Large intestine (tissue), 3 donors: ENCODE measurements around the gene STK39. TPM values are rescaled to one million over a fixed set of nuclear protein-coding genes. Genes with fewer than 3 reads are reported as not detected.
"Not testable (repeated sequence)": the region's sequence is repeated elsewhere in the genome, so short reads cannot be mapped to it uniquely, and the experiment has no call there.

Source experiments
- DNase-seq, 2 donors: peaks; one replicate each; pipeline versions ENCODE4 v3.0.0 to v3.0.0-alpha.2; 2013
- H3K27ac ChIP-seq: one replicate; pipeline ENCODE4 v1.5.1; 2013; ENCODE audit warnings: low read length
- H3K27me3 ChIP-seq: 2 replicates; pipeline ENCODE4 v1.6.1; 2013; ENCODE audit warnings: low read length; ENCODE audit not compliant: control insufficient read depth, insufficient read depth
- H3K36me3 ChIP-seq: 2 replicates; pipeline ENCODE4 v1.6.1; 2013; ENCODE audit warnings: low read length; ENCODE audit not compliant: control insufficient read depth, insufficient read depth
- H3K4me1 ChIP-seq: one replicate; pipeline ENCODE4 v1.6.1; 2013; ENCODE audit warnings: low read length; ENCODE audit not compliant: control insufficient read depth, insufficient read depth
- H3K4me3 ChIP-seq: one replicate; pipeline ENCODE4 v1.5.1; 2013; ENCODE audit warnings: low read length
- H3K9me3 ChIP-seq: one replicate; pipeline ENCODE4 v1.6.1; 2013; ENCODE audit warnings: mild to moderate bottlenecking, low read depth, low read length, moderate library complexity; ENCODE audit not compliant: control insufficient read depth
- WGBS: methylation state at CpG from one replicate; pipeline ENCODE4 v1.1.5; 2013; ENCODE audit warnings: low lambda C conversion rate; ENCODE audit not compliant: insufficient coverage; 5-methylcytosine and 5-hydroxymethylcytosine counted together
- polyA plus RNA-seq: library from polyadenylated mRNA; unstranded; fragments of 120-200 nt; gene quantifications from one replicate; pipeline ENCODE4 v1.2.1, GENCODE V29; 2013

STK39 gene
- polyA plus RNA-seq, 1 donor, result 22.4 TPM

DNA sequence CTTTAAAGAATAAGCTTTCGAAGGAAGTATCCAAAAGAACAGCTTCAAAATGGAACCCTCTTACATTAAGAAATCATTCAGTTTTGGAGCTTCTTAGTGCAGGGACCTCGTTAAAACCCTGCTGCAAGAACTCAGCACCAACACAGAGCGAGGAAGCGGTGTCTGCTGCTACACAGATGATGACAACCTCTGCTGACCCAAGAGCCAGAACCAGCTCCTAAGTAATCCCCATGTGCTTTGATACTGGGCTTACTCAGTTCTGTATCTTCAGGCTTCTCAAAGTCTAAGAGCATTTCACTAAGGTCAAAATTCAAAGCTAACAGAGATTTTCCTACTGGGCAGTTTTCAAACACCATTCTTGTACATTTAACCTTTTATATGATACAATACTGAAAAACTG is 194.6 kb downstream of the STK39 start:
- Histone ChIP-seq H3K27ac (no peak overlapping the region), H3K36me3 (peaks cover 7% of the 10 kb centered on the region), H3K9me3 (no peaks in the 10 kb centered on the region), H3K4me3 (no peak overlapping the region), H3K27me3 (no peaks in the 10 kb centered on the region), H3K4me1 (peaks cover 5% of the 10 kb centered on the region)
- no peak for DNase-seq
- WGBS, result no CpG with 5 or more reads among the region's 4 CpGs

DNA sequence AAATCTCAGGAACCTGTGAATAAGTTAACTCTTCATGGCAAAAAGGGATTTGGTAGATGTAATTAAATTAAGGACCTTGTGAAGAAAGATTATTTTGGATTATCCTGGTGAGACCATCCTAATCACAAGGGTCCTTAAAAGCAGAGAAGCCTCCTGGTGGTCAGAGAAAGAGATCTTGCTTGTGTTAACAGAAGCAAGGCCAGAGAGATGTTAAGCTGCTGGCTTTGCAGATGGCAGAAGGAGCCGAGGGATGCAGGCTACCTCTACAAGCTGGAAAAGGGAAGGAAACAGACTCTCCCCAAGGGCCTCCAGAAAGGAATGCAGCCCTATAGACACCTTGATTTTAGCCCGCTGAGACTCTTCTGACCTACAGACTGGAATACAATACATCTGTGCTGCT is 197.0 kb downstream of the STK39 start:
- Histone ChIP-seq H3K9me3 (no peaks in the 10 kb centered on the region), H3K36me3 (peaks cover 10% of the 10 kb centered on the region), H3K27me3 (no peaks in the 10 kb centered on the region), H3K4me1 (peaks cover 3% of the 10 kb centered on the region), H3K4me3 (no peak overlapping the region), H3K27ac (no peak overlapping the region)
- no CpG with 5 or more reads among the region's 2 CpGs for WGBS
- no peak for DNase-seq

DNA sequence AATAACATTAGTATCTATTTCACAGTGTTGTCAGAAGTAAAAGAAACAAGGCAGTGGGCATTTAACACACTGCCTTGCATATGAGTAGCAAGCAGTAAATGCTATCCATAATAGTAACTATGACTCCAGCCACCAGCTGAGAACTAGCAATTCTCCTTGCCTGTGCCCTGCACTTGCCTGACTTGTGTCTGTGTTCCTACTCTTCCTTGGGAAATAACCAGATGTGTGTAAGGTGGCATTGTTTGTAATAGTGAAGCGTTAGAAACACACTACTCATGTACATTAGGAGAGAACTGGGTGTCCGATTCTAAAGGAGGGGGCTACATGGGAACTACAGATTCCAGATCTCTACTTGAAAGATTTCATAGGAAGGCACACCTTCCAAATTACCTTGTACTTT is 197.8 kb downstream of the STK39 start:
- Histone ChIP-seq H3K27me3 (no peaks in the 10 kb centered on the region), H3K4me3 (no peak overlapping the region), H3K9me3 (no peaks in the 10 kb centered on the region), H3K4me1 (peaks cover 8% of the 10 kb centered on the region), H3K36me3 (peaks cover 10% of the 10 kb centered on the region), H3K27ac (no peak overlapping the region)
- no CpG with 5 or more reads among the region's 2 CpGs for WGBS
- no peak for DNase-seq

DNA sequence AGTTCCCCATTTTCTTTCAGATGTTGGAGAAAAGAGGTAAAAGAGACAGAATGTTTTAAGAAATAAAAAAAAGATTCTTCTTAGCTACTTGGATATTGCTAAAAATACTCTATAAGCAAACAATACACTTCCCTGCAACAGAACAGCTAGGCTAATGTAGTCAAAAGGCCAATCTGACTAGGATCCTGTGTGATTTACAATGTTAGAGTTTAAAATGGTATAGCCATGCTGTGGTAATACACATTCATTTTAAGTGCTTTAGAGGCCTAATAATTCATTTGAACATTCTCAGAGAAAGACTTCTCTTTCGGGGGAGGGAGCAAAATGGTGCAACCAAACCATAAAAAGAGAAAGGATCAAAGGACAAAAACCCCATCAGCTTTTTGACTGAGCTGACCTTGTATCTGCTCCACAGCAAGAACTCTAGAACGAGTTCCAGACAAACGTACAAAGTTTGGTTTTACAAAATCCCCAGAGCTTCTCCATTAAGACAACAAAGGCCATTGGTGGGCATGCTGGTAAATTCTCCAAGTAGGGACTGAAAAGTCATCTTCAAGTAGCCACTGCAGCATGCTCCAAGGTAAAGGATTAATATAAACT is 200.2 kb downstream of the STK39 start:
- WGBS, result no CpG with 5 or more reads among the region's 3 CpGs
- Histone ChIP-seq H3K36me3 (peaks cover 10% of the 10 kb centered on the region), H3K27me3 (no peaks in the 10 kb centered on the region), H3K9me3 (no peaks in the 10 kb centered on the region), H3K4me3 (no peak overlapping the region), H3K4me1 (peaks cover 18% of the 10 kb centered on the region), H3K27ac (no peak overlapping the region)
- DNase-seq, result no peak

DNA sequence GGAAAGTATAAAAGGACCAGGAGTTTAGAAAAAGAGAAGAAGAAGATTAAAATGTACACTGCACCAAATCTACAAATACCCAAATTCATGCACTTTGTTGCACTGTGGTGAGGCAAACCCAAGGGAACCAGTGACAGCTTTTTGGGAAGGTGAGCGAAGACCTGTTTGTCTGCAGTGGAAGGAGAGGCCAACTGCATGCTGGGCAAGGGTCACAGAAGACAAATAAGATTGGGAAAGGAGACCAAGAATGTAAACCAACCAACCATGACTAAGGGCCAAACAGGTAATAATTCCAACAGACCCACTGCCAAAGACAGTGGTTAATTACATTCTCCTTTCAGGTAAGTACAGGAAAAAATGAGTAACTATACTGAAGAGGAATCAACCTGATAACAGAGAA is 202.8 kb downstream of the STK39 start:
- DNase-seq, result no peak
- H3K27me3 ChIP-seq, result no peaks in the 10 kb centered on the region
- H3K36me3 ChIP-seq, result peaks cover 3% of the 10 kb centered on the region
- no CpG with 5 or more reads among the region's 1 CpG for WGBS
- H3K9me3 ChIP-seq, result no peaks in the 10 kb centered on the region
- H3K4me3 ChIP-seq, result no peak overlapping the region
- no peak overlapping the region for H3K27ac ChIP-seq
- peaks cover 18% of the 10 kb centered on the region for H3K4me1 ChIP-seq

DNA sequence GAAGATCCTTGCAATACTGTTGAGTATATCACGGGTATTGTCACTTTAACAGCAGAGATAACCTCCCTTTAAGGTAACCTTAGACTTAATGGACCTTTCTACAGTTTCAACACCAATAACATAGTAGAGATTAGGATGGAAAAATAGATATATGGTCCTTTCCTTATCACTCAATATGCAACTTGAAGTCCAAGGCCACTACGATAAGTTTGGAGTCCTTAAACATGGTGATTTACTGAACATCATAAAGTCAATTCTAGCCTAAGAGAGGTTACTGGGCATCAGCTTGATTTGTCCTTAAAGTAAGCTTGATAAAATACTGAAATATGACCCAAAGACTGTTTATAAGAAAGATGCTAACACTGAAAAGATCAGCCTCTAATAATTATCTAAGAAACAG is 203.2 kb downstream of the STK39 start:
- Histone ChIP-seq H3K4me3 (no peak overlapping the region), H3K27ac (no peak overlapping the region), H3K9me3 (no peaks in the 10 kb centered on the region), H3K36me3 (peaks cover 3% of the 10 kb centered on the region), H3K27me3 (no peaks in the 10 kb centered on the region), H3K4me1 (peaks cover 18% of the 10 kb centered on the region)
- WGBS, result no CpG with 5 or more reads among the region's 2 CpGs
- DNase-seq, result peak; percentile 26 to 66

DNA sequence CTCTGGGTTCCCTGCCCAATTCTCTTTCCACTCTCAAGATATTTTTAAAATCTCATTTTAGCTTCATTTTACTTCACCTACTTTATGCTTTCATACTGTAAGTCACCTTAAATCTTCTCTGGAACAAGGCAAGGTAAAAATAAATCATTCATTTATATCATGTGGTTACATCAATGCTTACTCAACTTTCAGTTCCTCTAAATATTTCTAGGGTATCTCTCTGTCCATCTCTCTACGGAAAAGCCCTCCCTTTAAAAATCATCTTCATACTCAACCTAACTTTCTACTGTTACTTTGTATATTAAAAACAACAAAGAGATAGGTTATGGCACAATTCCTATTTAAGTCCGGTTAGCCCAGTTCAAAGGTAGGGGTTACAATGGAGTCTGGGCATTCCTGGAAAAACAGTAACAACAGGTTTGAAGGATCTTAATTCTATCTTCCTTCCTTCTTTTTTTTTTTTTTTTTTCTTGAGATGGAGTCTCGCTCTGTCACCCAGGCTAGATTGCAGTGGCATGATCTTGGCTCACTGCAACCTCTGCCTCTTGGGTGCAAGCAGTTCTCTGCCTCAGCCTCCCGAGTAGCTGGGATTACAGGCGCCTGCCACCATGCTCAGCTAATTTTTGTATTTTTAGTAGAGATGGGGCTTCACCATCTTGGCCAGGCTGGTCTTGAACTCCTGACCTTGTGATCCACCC is 205.1 kb downstream of the STK39 start:
- 100% methylated on average over 2 of the region's 5 CpGs for WGBS
- not testable (repeated sequence) for H3K4me3 ChIP-seq, H3K27ac ChIP-seq, H3K36me3 ChIP-seq, DNase-seq, H3K9me3 ChIP-seq, H3K27me3 ChIP-seq
- H3K4me1 ChIP-seq, result peaks cover 18% of the 10 kb centered on the region

DNA sequence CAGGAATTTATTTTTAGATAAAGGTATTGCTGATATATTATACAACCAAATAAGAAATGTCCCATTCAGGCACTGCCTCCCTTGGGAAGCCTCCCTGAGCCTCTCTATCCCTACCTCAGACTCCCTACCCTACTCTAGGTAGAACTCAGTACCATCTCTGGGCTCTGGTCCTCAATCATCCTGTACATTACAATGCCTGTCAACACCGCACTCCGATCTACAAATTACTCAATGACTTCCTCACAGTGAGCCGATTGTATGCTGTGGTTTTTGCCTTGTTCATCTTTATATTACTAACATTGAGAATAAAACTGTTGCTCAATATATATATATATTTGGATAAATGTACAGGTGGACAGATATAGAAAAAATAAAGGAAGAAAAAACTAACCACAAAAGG is 207.5 kb downstream of the STK39 start:
- peaks cover 13% of the 10 kb centered on the region for H3K4me1 ChIP-seq
- no peak for DNase-seq
- H3K27ac ChIP-seq, result no peak overlapping the region
- H3K4me3 ChIP-seq, result no peak overlapping the region
- H3K36me3 ChIP-seq, result peaks cover 4% of the 10 kb centered on the region
- no peaks in the 10 kb centered on the region for H3K27me3 ChIP-seq
- no peaks in the 10 kb centered on the region for H3K9me3 ChIP-seq
- no CpG with 5 or more reads among the region's 3 CpGs for WGBS

DNA sequence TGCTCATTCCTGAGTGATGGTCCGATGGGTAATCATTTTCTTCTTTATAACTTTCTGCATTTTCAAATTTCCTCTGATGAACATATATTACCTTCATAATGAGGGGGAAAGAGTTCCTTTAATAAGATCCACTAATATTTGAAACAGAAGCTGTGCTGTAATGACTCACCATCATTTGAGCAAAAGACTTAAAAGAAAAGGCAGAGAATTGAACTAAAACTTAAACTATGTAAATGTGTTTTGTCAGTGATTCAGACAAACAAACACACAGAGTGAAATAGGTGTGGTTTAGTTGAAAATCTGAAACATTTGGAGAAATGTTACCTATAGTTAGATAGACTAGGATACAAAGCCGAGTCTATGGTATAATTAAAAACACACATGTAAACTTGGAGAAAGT is 209.6 kb downstream of the STK39 start:
- H3K9me3 ChIP-seq, result no peaks in the 10 kb centered on the region
- H3K27me3 ChIP-seq, result no peaks in the 10 kb centered on the region
- no peak overlapping the region for H3K27ac ChIP-seq
- DNase-seq, result no peak
- peaks cover 5% of the 10 kb centered on the region for H3K36me3 ChIP-seq
- whole genome bisulfite sequencing, result 100% methylated on average over 1 of the region's 2 CpGs
- H3K4me1 ChIP-seq, result no peaks in the 10 kb centered on the region
- no peak overlapping the region for H3K4me3 ChIP-seq

DNA sequence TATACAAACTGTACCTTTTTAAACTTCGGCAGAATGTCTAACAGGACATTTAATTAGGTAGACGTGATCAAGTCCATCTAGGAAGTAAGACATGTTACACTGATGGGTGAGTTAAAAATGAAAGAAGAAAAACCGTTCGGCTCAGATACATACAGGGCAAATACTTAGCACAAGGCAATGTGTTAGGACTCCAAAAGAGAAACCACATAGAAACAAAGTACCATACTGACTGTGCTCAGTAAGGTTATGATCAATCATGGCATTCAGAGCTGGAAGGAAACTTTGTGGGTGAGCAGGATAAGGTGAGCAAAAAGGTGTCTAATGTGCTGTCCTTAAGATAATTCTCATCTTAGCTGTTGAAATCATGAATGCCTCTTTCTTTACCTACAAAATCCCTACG is 211.9 kb downstream of the STK39 start:
- DNase-seq, result no peak
- 100% methylated on average over 2 of the region's 5 CpGs for WGBS
- H3K27me3 ChIP-seq, result no peaks in the 10 kb centered on the region
- peaks cover 5% of the 10 kb centered on the region for H3K36me3 ChIP-seq
- no peaks in the 10 kb centered on the region for H3K9me3 ChIP-seq
- no peak overlapping the region for H3K27ac ChIP-seq
- no peaks in the 10 kb centered on the region for H3K4me1 ChIP-seq
- H3K4me3 ChIP-seq, result no peak overlapping the region

DNA sequence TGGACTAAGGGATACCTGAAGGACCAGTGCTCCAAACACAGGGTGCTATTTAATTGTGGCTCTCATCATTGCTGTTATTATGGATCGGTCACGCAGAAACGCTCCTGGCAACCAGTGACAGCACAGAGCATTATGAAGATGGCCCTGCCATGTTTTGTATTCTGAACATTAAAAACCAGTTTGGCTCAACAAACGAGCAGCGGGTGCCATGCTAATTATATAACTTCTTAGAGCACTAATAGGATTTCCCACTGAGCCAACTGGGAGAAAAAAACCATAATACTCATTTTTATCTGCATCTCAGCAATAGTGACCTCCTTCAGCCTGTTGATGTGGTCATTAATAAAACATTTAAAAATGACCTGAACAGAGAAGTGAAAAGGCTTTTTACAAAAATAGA is 212.8 kb downstream of the STK39 start:
- H3K4me3 ChIP-seq, result no peak overlapping the region
- no peaks in the 10 kb centered on the region for H3K4me1 ChIP-seq
- whole genome bisulfite sequencing, result no CpG with 5 or more reads among the region's 5 CpGs
- H3K27me3 ChIP-seq, result no peaks in the 10 kb centered on the region
- H3K36me3 ChIP-seq, result peaks cover 5% of the 10 kb centered on the region
- no peaks in the 10 kb centered on the region for H3K9me3 ChIP-seq
- DNase-seq, result no peak
- H3K27ac ChIP-seq, result no peak overlapping the region
